Measurements from ENCODE around the gene UBE2U.

GRCh38 chr1:64246294-64246917 is 43.0 kb downstream of the UBE2U start:
- TF ChIP-seq TCF7L2 (IDR thresholded peaks at IDR 0.05; ENCODE audit: borderline replicate concordance, low read depth, low read length) (no peak), OVOL3 (tag by site-specific recombination; IDR thresholded peaks at IDR 0.05) (no peak), YY1 (tag by site-specific recombination; IDR thresholded peaks at IDR 0.05) (no peak), CTCF (tag by site-specific recombination; IDR thresholded peaks at IDR 0.05) (peak; percentile 20; the same call in 1 of the 2 replicates), ZNF335 (tag by site-specific recombination; conservative IDR thresholded peaks at IDR 0.05) (peak; percentile 43; the same call in 1 of the 2 replicates)
